ENCODE results near the gene MYORG. TPM values are rescaled to one million over a fixed set of nuclear protein-coding genes. Genes with fewer than 3 reads are reported as not detected.

The MYORG gene
- total and polyA plus RNA-seq, 8 donors = 0.76 to 31.3 (median 14.4) TPM

DNA sequence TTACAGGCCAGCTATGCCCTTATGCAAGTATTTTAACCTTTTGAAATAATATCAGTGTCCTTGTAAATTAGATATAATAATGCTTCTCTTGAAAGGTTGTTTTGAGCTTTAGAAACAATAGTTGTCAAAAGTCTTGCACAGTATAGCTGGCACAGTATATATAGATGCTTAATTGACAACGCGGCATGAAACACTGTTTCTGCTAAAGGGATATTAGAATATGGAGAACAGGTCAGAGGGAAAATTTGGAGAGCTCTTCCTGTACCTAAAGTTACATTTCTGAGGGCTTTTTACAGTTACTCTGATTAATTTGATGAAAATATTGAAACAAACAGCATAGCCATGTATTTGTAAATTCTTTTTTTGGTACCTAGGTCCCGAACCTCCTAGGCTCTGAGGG, 42.9 kb downstream of the MYORG start:
- peaks cover 6 to 51% (median 30%) of the 10 kb centered on the region in 4 donors for H3K4me1 ChIP-seq
- 62 to 73% (median 64%) methylated on average over 3 of the region's 3 CpGs for WGBS, 5 donors
- intact Hi-C loops (cut with DNase I; ENCODE audit: low total_unique reads) = no loop called here
- H3K36me3 ChIP-seq = peaks cover 0 to 17% (median 9%) of the 10 kb centered on the region in 4 donors
- no peaks in the 10 kb centered on the region for H3K27me3 ChIP-seq
- peak overlapping the region in 3 of 5 donors; percentile 36 to 57 (median 39) for H3K27ac ChIP-seq
- H3K9me3 ChIP-seq = no peaks in the 10 kb centered on the region
- H3K4me3 ChIP-seq = no peak overlapping the region
- DNase-seq = no peak
- TF ChIP-seq, protein P1, sequence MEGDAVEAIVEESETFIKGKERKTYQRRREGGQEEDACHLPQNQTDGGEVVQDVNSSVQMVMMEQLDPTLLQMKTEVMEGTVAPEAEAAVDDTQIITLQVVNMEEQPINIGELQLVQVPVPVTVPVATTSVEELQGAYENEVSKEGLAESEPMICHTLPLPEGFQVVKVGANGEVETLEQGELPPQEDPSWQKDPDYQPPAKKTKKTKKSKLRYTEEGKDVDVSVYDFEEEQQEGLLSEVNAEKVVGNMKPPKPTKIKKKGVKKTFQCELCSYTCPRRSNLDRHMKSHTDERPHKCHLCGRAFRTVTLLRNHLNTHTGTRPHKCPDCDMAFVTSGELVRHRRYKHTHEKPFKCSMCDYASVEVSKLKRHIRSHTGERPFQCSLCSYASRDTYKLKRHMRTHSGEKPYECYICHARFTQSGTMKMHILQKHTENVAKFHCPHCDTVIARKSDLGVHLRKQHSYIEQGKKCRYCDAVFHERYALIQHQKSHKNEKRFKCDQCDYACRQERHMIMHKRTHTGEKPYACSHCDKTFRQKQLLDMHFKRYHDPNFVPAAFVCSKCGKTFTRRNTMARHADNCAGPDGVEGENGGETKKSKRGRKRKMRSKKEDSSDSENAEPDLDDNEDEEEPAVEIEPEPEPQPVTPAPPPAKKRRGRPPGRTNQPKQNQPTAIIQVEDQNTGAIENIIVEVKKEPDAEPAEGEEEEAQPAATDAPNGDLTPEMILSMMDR (IDR thresholded peaks at IDR 0.05) = no peak
- TF ChIP-seq EP300 (IDR thresholded peaks at IDR 0.05) (no peak), POLR2AphosphoS5 (IDR thresholded peaks at IDR 0.05) (no peak), POLR2A (IDR thresholded peaks at IDR 0.05) (no peak)

DNA sequence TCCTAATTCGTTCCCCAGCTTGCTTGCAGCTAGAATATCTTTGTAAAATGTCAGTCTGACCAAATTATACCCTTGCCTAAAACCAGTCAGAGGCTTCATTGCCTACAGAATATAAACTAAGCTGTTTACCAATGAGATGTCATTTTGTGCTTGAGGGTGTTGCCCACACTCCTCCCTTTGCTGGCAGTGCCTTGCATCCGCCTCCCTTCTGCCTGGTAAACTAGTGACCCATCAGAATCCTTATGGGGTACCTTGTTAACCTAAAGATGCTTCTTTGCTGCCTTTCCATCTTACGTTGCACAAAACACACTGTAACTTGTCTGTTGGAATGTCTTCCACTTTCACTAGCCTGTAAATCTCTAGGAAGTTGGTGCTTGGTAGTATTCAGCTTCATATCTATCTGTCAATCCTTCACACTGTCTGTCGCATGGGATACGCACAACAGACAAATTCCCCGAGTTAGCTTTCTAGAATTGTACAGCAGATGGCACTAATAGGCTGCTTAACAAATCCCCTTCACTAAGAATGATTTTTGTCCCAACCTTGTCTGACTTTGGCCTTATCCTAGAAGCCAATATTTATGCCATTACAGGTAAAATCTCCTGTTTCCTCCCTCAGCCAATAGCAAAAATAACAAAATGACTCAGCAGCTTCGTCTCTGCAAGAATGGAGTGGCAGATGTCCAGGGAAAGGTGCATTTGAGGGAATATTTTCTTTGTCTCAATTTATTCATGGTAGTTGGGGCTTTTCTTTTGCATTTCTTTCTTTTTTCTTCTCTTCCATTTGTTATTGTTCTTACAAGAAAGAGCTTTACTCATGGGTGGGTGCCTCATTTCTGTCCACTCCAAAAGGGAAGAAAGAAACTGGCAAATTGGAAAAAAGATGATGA, 44.4 kb downstream of the MYORG start:
- Histone ChIP-seq H3K27ac (peak overlapping the region in 3 of 5 donors; percentile 5 to 57 (median 24)), H3K4me1 (peaks cover 9 to 59% (median 35%) of the 10 kb centered on the region in 4 donors), H3K9me3 (no peaks in the 10 kb centered on the region), H3K4me3 (no peak overlapping the region), H3K36me3 (peaks cover 0 to 10% (median 2%) of the 10 kb centered on the region in 4 donors), H3K27me3 (no peaks in the 10 kb centered on the region)
- peak in 1 of 3 donors; percentile 13 for TF ChIP-seq POLR2AphosphoS5 (IDR thresholded peaks at IDR 0.05)
- TF ChIP-seq, protein P1 (IDR thresholded peaks at IDR 0.05) = peak in 5 of 7 experiments; percentile 12 to 87 (median 51)
- no peak for TF ChIP-seq POLR2A (IDR thresholded peaks at IDR 0.05)
- peak in 1 of 2 donors; percentile 77 for DNase-seq
- intact Hi-C loops (cut with DNase I; ENCODE audit: low total_unique reads) = no loop called here
- WGBS, 5 donors = 23 to 36% (median 30%) methylated on average over 7 of the region's 7 CpGs

- peaks cover 9 to 59% (median 35%) of the 10 kb centered on the region in 4 donors for H3K4me1 ChIP-seq
- DNase-seq = no peak
- intact Hi-C loops (cut with DNase I; ENCODE audit: low total_unique reads) = no loop called here
- H3K27me3 ChIP-seq = no peaks in the 10 kb centered on the region
- no peaks in the 10 kb centered on the region for H3K36me3 ChIP-seq
- no peak overlapping the region for H3K27ac ChIP-seq
- WGBS, 5 donors = 71 to 84% (median 76%) methylated on average over 1 of the region's 1 CpG
- TF ChIP-seq EP300 (IDR thresholded peaks at IDR 0.05) = no peak
- TF ChIP-seq POLR2A (IDR thresholded peaks at IDR 0.05) = no peak
- TF ChIP-seq POLR2AphosphoS5 (IDR thresholded peaks at IDR 0.05) = no peak
- TF ChIP-seq, protein P1 (IDR thresholded peaks at IDR 0.05) = no peak
- no peaks in the 10 kb centered on the region for H3K9me3 ChIP-seq
- H3K4me3 ChIP-seq = no peak overlapping the region
These were observed 45.5 kb downstream of the MYORG start for GRCh38 chr9:34331196-34331595.

GRCh38 chr9:34328987-34329832, 47.5 kb downstream of the MYORG start, which contains the start of the genes KIF24 and NUDT2:
KIF24 (minus strand) TSS chr9:34329268; CDS start chr9:34311346, 17,922 bp downstream.
NUDT2 (plus strand) TSS chr9:34329569; CDS start chr9:34339040, 9,471 bp downstream.
- Histone ChIP-seq H3K4me3 (peak within 1 kb of the TSS; percentile 65 to 76 (median 72)), H3K27me3 (no peaks in the 10 kb centered on the region)
- intact Hi-C loops (cut with DNase I; ENCODE audit: low total_unique reads) = no loop called here

More at GRCh38 chr9:34328987-34329832, 47.5 kb downstream of the MYORG start, which contains the start of the genes KIF24 and NUDT2:
- 0% methylated on average over 55 to 64 of the region's 64 CpGs for WGBS, 5 donors
- H3K36me3 ChIP-seq = no peaks in the 10 kb centered on the region
- TF ChIP-seq POLR2A (IDR thresholded peaks at IDR 0.05) (peak in 1 of 4 donors; percentile 47), POLR2AphosphoS5 (IDR thresholded peaks at IDR 0.05) (peak; percentile 44 to 92 (median 85))
- TF ChIP-seq, protein P1 (IDR thresholded peaks at IDR 0.05) = no peak
- H3K9me3 ChIP-seq = no peaks in the 10 kb centered on the region
- peak within 1 kb of the TSS; percentile 92 to 97 (median 95) for H3K27ac ChIP-seq
- H3K4me1 ChIP-seq = peaks cover 9 to 50% (median 30%) of the 10 kb centered on the region in 4 donors
- DNase-seq = peak; percentile 96 to 100

Measured in stomach (tissue), 9 donors.